Urothelium cell line (cell line): ENCODE measurements around the gene CDK11B.
"Not testable (repeated sequence)": the region's sequence is repeated elsewhere in the genome, so short reads cannot be mapped to it uniquely, and the experiment has no call there.

Source experiments
- DNase-seq: peaks from one replicate; pipeline ENCODE4 v3.0.0; 2011; ENCODE audit warnings: low spot score, mixed read lengths
- FAIRE-seq: peaks from 2 replicates; lab custom pipeline; 2011; peaks lifted over from hg19 to GRCh38; lab: Jason Lieb, UNC

CDK11B gene

DNA sequence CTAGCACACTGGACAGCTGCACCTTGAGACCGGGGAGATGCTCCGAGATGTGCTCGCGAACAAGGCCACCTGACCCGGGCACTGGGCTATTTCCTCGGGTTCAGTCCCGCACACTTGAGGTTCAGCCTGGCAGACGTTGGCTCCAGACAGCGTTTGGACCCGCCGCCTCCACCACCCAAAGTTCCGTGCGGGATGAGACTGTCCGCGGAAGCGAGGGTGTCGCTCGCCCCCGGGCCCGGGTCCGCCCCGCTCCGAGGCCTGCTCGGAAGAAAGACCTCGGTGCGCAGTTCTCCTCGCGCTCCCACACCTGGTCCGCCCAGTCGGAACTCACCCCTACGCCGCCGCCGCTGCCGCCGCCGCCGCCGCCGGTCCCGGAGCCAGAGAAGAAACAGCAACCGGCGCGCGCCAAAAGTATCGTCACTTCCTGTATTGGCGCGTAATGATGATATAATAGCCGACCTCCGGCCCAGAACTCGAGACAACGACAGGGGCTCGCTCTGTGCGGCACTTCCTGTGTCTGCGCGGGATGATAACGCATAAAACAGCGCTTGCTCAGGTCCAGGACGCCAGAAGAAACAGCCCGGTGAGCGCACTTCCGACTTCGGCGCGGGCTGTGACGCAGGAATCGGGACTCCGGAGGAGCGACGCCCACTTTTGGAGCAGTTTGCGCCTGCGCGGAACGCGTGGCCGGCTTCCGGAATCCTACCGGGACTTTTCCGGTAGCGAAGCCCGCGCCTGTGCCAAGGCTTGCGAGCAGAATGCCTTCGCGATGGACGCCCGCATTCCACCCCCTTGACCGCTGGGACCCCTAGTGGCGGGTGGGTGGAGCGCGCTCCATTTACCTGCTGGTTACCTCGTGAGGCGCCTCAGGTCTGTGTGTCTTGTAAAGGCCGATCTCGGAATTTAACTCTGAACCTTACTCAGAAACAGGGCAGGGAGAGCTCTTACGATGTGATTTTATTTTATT, at the start of gene CDK11B:
Gene CDK11B, minus strand, starts transcription at position 422 of the 967 bp plus-strand sequence. CDS start 1,519 bp downstream, outside the sequence.
- FAIRE-seq, result not testable (repeated sequence)
- peak; percentile 87 for DNase-seq

DNA sequence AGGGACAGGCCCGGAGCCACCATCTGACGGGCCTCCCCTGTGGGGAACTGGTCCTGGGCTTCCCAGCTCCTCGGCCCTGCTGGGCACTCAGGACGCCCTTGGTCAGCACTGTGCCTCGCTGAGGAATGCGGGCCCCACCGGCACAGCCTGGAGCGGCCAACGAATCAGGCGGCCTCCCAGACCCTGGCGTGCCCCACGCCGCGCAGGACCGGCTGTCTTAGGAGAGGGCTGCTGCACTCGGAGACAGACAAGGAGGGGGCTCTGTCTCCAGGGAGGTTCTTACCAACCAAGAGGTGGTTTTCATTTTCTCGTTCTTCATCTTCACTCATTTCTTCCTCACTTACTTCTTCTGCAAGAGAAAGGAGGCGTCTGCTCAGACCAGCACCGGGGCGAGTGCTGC, 49.1 kb upstream of the CDK11B start:
- not testable (repeated sequence) for DNase-seq, FAIRE-seq

DNA sequence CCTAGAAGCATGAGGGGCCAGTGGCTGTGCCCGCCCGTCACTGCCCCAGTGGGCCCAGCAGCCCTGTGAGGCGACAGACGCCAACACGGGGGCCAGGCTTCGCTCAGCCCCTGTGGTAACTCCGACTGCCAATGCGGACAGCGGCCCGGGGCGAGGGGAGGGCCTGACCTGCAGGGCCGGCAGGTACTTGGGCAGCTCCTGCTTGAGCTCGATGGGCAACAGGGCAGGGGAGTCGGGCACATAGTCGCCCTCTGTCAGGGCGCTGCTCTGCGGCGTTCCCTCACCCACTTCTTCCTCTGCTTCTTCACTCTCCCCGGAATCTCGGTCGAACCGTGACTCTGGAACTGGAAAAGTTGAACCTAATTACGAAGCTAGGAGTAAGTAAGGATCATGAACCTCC, 48.4 kb upstream of the CDK11B start:
- DNase-seq, FAIRE-seq: not testable (repeated sequence)

DNA sequence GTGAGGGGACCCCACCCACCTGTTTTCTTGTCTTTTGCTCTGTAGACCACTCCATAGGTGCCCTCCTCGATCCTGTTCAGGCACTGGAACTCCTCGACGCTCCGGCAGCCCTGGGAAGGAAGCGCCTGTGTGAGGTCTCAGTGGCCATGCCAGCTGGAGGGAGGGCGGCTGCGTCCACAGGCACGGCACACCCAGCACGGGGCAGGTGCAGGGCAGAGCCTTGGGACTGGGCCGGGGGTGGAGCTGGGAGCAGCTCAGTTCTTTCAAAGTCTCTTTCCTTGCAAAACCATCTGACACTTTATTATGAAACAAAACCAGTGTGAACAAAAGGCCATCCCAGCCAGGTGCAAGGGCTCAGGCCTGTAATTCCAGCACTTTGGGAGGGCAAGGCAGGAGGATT, 46.8 kb upstream of the CDK11B start:
- not testable (repeated sequence) for DNase-seq, FAIRE-seq

DNA sequence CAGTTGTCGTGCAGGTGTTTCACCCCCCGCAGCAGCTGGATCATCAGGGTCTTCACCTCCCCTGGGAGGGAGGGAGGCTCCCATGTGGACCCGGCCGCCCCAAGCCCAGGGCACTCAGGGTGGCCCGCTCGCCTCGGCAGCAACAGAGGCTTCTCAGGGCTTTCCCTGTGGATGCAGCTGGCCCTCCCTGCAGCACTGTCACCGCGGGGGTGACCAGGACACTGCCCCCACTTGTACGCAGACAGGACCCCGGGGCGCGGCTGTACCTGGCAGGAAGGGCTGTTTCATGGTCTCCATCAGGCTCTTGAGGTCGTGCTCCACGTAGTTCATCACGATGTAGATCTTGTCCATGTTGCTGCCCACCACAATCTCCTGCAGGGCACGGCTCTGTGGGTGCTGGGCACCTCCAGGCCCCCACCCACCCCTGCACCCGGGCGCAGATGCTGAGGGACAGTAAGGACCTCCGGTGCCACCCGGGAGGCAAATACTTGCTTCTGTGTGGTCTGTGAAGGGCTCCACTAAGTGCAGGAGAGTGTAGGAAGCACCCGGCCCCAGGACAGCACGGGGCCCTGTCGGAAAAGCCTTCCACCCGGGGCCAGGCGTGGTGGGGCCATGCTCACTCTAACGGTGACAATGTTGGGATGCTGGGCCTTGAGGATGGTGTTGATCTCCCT, 45.6 kb upstream of the CDK11B start:
- FAIRE-seq, DNase-seq: not testable (repeated sequence)

DNA sequence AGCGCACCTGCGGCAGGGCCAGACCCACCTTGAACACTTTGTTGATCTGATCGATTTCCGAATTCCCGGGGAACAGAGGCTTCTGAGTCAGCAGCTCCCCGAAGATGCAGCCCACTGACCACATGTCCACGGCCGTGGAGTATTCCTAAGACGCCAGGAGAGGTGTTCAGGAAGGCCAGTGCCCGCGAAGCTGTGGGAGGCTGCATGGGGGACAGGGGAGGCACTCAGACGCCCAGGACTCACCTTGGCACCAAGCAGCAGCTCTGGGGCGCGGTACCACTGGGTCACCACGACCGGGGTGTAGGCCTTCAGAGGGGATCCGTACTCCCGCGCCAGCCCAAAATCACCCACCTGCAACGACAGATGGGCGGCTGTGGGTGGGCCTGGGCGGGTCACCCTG, 45.0 kb upstream of the CDK11B start:
- FAIRE-seq, result no peak
- DNase-seq, result no peak

DNA sequence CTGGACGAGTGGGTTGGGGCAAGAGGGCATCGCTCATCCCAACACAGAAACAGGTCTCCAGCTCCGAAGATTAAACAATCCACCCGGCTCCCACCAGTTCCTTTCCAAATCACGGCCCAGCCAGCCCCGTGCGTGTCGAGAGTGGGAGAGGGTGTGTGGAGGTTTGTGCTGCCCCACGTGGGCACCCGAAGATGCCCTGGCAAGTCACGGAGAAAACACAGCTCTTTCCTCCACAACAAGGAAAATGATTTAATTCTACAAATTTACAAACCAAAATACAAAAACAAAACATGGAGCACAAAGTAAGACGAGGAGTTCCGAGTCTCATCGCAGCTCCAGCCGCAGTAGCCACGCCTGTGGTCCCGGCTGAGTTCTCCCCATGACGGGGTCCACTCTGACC, 43.7 kb upstream of the CDK11B start:
- DNase-seq, FAIRE-seq: not testable (repeated sequence)

DNA sequence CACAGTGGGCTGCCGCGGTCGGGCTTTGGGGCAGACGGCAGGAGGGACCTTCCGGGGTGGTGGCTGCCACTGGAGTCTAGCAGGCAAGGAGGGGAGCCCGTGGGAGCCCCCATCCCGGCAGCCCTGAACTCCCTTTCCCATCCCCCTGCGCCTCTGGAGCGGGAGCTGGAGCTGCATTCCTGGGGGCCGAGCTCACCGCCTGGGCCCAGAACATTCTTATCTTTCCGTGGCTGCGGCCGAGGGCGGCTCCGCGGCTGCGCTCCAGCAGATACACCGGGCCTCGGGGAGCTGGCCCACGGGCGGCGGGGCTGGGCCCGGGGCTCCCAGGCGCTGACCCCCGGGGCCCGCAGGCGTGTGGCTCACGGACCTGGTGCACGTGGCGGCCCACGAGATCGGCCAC, 41.8 kb upstream of the CDK11B start:
- not testable (repeated sequence) for DNase-seq, FAIRE-seq

DNA sequence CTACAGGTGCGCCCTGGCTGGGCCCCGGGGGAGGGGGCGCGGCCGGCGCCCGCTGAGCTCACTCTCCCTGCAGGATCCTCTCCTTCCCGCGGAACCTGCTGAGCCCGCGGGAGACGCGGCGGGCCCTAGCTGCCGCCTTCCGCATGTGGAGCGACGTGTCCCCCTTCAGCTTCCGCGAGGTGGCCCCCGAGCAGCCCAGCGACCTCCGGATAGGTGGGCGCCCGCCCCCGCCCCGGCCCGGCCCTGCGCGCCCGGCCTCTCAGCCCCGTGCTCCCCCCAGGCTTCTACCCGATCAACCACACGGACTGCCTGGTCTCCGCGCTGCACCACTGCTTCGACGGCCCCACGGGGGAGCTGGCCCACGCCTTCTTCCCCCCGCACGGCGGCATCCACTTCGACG, 41.3 kb upstream of the CDK11B start:
- FAIRE-seq, DNase-seq: not testable (repeated sequence)

DNA sequence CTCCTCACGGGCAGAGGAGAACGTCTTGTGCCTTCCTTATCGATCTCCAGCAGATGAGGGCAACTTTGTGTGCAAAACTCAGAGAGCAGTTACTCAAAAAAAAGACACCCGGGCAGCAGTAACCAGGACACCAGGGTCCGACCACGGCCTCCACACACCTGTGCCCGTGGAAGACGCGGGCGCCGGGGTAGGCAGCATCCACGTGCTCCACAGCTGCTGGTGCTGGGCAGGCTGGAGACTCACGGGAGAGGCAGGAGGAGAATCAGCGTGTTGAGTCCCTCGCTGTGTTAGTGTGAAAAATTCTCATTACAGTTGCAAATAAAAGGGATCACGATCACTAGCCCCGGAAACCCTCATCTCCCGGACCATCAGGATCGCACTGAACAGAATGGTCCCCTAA, 40.3 kb upstream of the CDK11B start:
- not testable (repeated sequence) for DNase-seq, FAIRE-seq

DNA sequence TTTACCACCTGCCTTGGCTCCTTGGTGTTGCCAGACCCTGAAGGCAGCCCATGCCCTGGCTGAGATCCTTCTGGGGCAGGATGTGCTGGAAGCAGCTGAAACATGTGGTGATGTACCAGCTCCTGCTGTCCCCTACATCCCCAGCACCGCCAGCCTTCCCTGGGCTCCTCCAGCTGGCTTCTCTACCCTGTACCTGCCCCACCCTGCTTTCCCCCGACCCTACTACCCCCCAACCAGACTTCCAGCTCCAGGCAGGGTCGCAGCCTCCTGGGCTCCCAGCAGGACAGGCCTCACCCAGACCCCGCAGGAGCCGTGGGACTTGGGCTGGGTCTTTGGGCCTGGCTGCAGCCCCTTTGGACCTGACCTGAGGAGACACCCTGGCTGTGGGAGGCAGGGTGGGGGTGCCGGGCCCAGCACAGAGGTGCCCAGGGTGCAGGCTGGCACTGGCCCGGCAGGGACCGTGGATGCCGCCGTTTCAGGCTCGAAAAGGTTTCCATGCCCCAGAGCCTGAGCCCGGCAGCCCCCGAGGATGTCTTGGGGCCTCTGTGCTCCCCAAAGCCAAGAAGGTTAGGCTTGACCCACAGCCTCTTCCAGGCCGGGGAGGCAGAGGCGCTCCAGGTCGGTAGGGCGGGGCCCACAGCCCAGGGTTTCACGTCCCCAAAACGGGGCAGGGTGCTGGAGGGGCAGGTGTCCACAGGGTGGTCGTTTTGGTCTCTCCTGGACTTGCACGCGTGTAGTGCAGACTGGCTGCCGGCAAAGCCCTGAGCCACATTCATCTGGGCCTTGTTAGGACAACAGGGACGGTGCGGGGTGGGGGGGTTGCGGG, 38.8 kb upstream of the CDK11B start:
- FAIRE-seq, DNase-seq: not testable (repeated sequence)

DNA sequence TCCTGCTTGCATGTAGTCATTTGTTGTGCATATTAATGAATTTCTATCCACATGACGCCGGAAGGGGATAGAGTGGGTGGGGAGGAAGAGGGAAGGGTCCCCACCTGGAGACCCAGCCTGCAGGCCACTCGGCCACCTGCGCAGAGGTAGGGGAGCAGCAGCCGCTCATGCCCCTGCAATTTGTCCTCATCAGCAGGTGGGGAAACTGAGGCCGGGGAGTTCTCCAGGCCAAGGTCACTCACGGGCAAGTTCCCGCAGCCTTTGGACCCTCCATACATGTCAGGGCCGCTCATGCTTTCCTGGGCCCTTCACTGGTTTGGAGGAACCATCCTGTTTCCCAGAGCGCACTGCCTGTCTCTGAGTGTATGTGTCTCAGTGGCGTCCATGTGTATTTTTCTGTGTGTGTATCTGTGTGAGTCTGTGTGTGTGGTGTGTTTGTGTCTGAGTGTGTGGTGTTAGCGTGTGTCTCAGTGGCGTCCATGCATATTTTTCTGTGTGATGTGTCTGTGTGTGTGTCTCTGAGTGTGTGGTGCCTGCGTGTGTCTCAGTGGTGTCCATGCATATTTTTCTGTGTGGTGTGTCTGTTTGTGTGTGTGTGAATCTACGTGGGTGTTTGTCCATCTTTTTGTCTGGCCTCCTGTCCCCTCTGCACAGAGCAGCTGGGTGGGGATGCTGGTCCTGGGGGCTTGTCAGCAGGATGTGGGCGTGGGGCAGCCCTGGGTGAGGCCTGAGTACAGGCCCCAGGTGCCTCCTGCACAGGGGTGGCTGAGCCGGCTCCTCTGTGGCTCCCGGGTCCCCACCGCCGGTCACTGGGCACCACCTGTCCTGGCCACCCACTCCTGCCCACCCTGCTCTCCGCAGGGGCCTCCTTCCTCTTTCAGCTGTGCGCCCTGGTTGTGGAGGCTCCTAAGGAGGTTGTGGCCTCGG, 37.9 kb upstream of the CDK11B start:
- DNase-seq, FAIRE-seq: not testable (repeated sequence)

DNA sequence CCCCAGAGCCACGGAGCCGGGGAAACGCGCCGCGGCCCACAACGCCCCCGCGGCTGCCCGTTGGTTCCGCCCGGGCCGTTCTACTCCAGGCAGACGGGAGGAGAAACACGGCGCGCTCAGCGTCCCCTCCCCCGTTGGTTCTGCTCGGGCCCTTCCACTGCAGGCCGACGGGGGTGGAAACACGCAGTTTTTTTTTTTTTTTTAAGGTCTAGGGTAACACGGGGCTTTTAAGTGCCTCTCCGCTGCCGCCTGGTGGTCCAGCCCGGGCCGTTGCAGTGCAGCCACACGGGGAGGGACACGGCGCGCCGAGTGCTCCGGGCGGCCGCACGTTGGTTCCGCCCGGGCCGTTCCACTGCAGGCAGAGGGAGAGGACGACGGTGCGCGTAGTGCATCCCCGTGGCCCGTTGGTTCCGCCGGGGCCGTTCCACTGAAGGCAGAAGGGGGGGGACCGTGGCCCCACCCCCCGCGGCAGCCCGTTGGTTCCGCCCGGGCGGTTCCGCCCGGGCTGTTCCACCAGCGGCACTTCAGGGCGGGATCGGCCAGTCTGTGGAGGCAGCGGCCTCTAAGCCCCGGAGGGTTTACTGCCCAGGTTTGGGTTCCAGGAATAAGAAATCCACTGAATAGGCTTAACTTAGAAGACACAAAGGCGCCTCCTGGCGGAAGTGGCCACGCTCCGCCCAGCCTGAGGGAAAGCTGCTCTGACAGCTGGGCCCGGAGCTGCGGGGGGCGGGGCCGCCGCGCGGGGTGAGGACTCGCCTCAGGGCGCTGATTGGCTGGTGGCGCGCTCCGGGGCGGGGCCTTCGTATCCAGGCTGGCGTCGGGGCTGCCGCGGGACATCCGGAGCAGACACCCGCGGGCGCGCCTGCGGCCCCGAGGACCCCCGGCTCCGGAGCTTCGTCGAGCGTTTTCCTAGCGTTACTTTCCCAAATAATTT, 34.2 kb upstream of the CDK11B start, which contains the start of gene SLC35E2B:
Gene SLC35E2B, minus strand, starts transcription at position 82 of the 934 bp plus-strand sequence. CDS start 16,096 bp downstream, outside the sequence.
- peak; percentile 85 for FAIRE-seq
- DNase-seq, result not testable (repeated sequence)

DNA sequence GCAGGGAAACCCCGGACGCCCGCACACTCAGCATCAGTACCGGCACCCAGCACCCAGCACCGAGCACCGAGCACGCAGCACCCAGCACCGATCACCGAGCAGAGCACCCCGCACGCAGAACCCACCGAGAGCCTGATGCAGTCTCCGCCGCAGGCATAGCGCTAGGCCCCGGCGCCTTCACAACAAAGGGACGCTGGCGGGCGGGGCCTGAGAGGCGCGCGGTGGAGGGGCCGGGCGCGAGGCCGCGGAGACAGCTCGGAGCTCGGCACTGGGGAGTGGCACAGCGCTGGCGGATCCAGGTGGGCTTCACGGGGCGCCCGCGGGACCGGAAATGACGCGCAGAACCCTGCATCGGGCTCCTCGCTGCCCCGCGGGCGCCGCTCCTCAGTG, 33.5 kb upstream of the CDK11B start:
- not testable (repeated sequence) for FAIRE-seq, DNase-seq

DNA sequence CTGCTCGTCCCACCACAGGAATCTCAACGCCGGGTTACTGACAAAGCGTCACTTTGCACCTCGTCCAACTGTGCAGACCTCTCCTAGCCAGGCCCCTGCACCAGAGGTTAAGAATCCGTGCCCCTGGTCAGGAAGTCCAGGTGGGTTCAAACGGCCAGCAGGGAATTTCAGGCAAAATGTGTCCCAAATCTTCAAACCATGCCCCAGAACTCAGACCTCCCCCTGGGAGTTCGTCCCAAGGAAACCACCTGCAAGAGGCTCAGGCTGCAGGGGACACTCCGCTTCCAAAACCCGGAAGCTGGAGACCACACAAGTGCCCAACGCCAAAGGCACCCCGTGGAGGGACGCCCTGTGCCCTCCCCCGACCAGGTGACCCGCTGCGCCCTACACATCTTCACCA, 32.6 kb upstream of the CDK11B start:
- not testable (repeated sequence) for DNase-seq, FAIRE-seq

DNA sequence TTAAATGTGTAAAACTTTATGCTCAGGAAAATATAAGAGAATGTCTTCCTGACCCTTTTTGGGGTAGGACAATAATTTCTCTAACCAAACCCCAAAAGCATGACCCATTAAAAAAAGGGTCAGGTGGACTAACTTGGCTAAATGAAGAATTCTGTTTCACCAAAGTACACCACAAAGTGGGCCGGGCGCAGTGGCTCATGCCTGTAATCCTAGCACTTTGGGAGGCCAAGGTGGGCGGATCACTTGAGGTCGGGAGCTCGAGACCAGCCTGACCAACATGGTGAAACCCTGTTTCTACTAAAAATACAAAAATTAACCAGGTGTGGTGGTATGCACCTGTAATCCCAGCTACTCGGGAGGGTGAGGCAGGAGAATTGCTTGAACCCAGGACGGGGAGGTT, 30.7 kb upstream of the CDK11B start:
- not testable (repeated sequence) for FAIRE-seq, DNase-seq

DNA sequence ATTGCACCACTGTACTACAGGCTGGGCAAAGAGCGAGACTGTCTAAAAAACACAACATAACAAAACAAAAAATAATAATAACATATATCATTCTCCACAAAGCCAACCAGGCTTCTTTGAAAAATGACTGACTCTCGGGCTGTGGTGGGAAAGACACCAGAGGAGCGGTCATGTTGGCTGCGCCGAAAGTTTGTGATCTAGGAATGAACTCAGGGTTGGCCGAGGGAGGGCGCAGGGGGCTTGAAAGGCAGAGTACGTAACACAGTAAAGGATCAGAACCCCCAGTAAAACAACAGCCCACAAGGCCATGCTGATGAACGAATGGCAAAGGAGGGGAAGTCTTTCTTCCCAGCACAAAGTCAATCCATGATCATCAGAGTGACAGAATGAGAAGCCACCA, 29.0 kb upstream of the CDK11B start:
- DNase-seq (no peak), FAIRE-seq (no peak)

DNA sequence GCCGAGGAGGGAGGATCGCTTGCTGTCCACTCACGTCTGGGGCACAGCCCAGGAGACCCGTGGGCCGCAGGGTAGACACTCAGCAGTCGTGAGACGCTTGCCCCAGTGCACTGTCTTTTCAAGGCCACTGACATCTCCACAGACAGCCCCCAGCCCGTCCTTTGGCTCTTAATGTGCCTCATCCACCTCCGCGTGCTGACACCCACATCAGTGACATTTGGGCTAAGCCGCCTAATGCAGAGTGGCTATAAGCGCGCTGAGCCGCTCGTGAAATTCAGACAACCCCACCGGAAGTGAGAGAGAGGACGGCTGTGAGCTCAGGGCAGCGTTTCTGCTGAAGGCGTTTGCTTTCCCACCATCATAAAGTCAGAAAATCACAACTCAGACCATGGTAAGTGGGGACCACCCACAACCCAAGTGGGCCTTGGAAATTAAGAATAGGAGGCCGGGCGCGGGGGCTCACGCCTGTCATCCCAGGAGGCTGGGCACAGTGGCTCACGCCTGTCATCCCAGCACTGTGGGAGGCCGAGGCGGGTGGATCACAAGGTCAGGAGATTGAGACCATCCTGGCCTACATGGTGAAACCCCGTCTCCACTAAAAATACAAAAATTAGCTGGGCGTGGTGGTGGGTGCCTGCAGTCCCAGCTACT, 25.4 kb upstream of the CDK11B start:
- DNase-seq (no peak), FAIRE-seq (no peak)
